ENCODE results near the gene TREM1. TPM values are rescaled to one million over a fixed set of nuclear protein-coding genes. Genes with fewer than 3 reads are reported as not detected.

Gene TREM1
- total RNA-seq = 1 to 10 TPM in 1 of 6 experiments, under 1 TPM in 4, not detected in 1; 0.51 to 3.3 (median 0.88) TPM
- long read RNA-seq = 0 reads

GRCh38 chr6:41286544-41287346 is at the start of gene TREM1:
TSS of gene TREM1 (minus strand) at chr6:41286682. CDS start at chr6:41286655, 27 bp downstream.
- peak within 1 kb of the TSS in 2 of 3 donors; percentile 6 to 18 for H3K27ac ChIP-seq
- DNase-seq = peak in 1 of 3 donors; percentile 43

GRCh38 chr6:41335943-41336342 is 49.5 kb upstream of the TREM1 start:
- Histone ChIP-seq H3K27me3 (no peaks in the 10 kb centered on the region), H3K9me3 (no peaks in the 10 kb centered on the region), H3K4me1 (no peaks in the 10 kb centered on the region), H3K27ac (no peak overlapping the region), H3K4me3 (no peak overlapping the region), H3K36me3 (no peaks in the 10 kb centered on the region)
- ATAC-seq (no peak), DNase-seq (no peak)
- intact Hi-C loops (cut with DNase I) = no loop called here
- 80% methylated on average over 1 of the region's 11 CpGs for WGBS (ENCODE audit: insufficient coverage, low coverage, low lambda C conversion rate, missing lambda C conversion rate)
- TF ChIP-seq CTCF (IDR thresholded peaks at IDR 0.05) (no peak), POLR2A (IDR thresholded peaks at IDR 0.05) (no peak)

More at GRCh38 chr6:41286544-41287346, at the start of gene TREM1:
- WGBS (ENCODE audit: insufficient coverage, low coverage, low lambda C conversion rate, missing lambda C conversion rate) = 40% methylated on average over 7 of the region's 8 CpGs
- Histone ChIP-seq H3K27me3 (no peaks in the 10 kb centered on the region), H3K4me3 (no peak within 1 kb of the TSS), H3K9me3 (no peaks in the 10 kb centered on the region), H3K36me3 (no peaks in the 10 kb centered on the region), H3K4me1 (no peaks in the 10 kb centered on the region)
- peak; percentile 64 to 83 (median 74) for ATAC-seq
- intact Hi-C loops (cut with DNase I) = no loop called here
- TF ChIP-seq POLR2A (IDR thresholded peaks at IDR 0.05) (peak; percentile 31), CTCF (IDR thresholded peaks at IDR 0.05) (no peak)

GRCh38 chr6:41335296-41335695 is 48.8 kb upstream of the TREM1 start, which contains the start of gene NCR2:
TSS of gene NCR2 (plus strand) at chr6:41335608. CDS start at chr6:41335877, 269 bp downstream.
- TF ChIP-seq CTCF (IDR thresholded peaks at IDR 0.05) (no peak), POLR2A (IDR thresholded peaks at IDR 0.05) (no peak)
- H3K36me3 ChIP-seq = no peaks in the 10 kb centered on the region
- H3K27me3 ChIP-seq = no peaks in the 10 kb centered on the region
- no peaks in the 10 kb centered on the region for H3K9me3 ChIP-seq
- DNase-seq (no peak), ATAC-seq (peak in 1 of 4 donors; percentile 30)
- no peaks in the 10 kb centered on the region for H3K4me1 ChIP-seq
- intact Hi-C loops (cut with DNase I) = no loop called here
- WGBS (ENCODE audit: insufficient coverage, low coverage, low lambda C conversion rate, missing lambda C conversion rate) = 75% methylated on average over 1 of the region's 5 CpGs
- H3K4me3 ChIP-seq = no peak within 1 kb of the TSS
- H3K27ac ChIP-seq = no peak within 1 kb of the TSS

- H3K27ac ChIP-seq = no peak overlapping the region
- no peaks in the 10 kb centered on the region for H3K9me3 ChIP-seq
- ATAC-seq = no peak
- DNase-seq = no peak
- no peaks in the 10 kb centered on the region for H3K36me3 ChIP-seq
- no peak overlapping the region for H3K4me3 ChIP-seq
- no peak for TF ChIP-seq CTCF (IDR thresholded peaks at IDR 0.05)
- no peak for TF ChIP-seq POLR2A (IDR thresholded peaks at IDR 0.05)
- intact Hi-C loops (cut with DNase I) = no loop called here
- no peaks in the 10 kb centered on the region for H3K4me1 ChIP-seq
- 49% methylated on average over 10 of the region's 11 CpGs for WGBS (ENCODE audit: insufficient coverage, low coverage, low lambda C conversion rate, missing lambda C conversion rate)
- no peaks in the 10 kb centered on the region for H3K27me3 ChIP-seq
Observed at GRCh38 chr6:41334482-41335040, 48.1 kb upstream of the TREM1 start.
